Keratinocyte (primary cell): Measurements from ENCODE around the gene PTPMT1.

Source experiments
- EZH2 ChIP-seq: IDR thresholded peaks from one replicate; pipeline ENCODE4 v1.6.1; 2012; ENCODE audit warnings: inconsistent platforms, mild to moderate bottlenecking, low read length, moderate library complexity
- TF ChIP-seq, protein P1 (sequence below), 3 experiments: IDR thresholded peaks in 1 of 3; conservative IDR thresholded peaks in 1 of 3; optimal IDR thresholded peaks in 1 of 3; 2 replicates in 2 of 3; 3 replicates in 1 of 3; pipeline versions ENCODE3 to v1.5.1; 2011; ENCODE audit warnings: low read length in 3 of 3, mild to moderate bottlenecking in 3 of 3, moderate library complexity in 2 of 3, control low read depth in 1 of 3, inconsistent platforms in 1 of 3; ENCODE audit not compliant: insufficient read depth in 2 of 3; ENCODE audit errors: extremely low read depth in 1 of 3

DNA sequence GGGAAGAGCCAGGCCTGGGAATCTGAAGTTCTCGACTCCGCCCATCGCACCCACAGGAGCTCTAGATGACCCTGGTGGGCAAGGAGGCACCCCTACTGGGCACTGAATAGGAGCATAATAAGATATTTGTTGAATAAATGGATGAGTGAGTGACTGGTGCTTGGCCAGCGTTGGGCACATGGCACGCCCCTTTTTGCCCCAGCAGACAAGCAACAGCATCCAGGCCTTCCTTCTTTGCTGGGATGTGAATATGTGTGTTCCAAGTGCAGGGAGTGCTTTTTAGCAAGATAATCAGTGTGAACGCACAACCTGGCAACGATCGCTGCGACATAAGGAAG, 12.0 kb upstream of the PTPMT1 start:
- no peak for TF ChIP-seq EZH2
- TF ChIP-seq, protein P1, sequence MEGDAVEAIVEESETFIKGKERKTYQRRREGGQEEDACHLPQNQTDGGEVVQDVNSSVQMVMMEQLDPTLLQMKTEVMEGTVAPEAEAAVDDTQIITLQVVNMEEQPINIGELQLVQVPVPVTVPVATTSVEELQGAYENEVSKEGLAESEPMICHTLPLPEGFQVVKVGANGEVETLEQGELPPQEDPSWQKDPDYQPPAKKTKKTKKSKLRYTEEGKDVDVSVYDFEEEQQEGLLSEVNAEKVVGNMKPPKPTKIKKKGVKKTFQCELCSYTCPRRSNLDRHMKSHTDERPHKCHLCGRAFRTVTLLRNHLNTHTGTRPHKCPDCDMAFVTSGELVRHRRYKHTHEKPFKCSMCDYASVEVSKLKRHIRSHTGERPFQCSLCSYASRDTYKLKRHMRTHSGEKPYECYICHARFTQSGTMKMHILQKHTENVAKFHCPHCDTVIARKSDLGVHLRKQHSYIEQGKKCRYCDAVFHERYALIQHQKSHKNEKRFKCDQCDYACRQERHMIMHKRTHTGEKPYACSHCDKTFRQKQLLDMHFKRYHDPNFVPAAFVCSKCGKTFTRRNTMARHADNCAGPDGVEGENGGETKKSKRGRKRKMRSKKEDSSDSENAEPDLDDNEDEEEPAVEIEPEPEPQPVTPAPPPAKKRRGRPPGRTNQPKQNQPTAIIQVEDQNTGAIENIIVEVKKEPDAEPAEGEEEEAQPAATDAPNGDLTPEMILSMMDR (optimal IDR thresholded peaks at IDR 0.05 in 1 of 3, IDR thresholded peaks at IDR 0.05 in 1 of 3, conservative IDR thresholded peaks at IDR 0.05 in 1 of 3; ENCODE audit: extremely low read depth in 1 of 3, insufficient read depth in 2 of 3, low read length in 3 of 3) = no peak
